Pancreas (tissue), 10 donors: ENCODE data around the gene MREG. TPM values are rescaled to one million over a fixed set of nuclear protein-coding genes. Genes with fewer than 3 reads are reported as not detected.

ENCODE experiments used
- ATAC-seq, 4 donors: fragments of 200-7000 bp; cut with Tn5 transposase; one replicate each; pipeline versions ENCODE4 v1.8.0 to v1.9.1; 2020; ENCODE audit warnings: mild to moderate bottlenecking in 4 of 4, moderate library complexity in 4 of 4
- DNase-seq, 6 donors: peaks; one replicate each; pipeline ENCODE4 v3.0.0-alpha.2; 2020
- FAIRE-seq: peaks from 2 replicates; lab custom pipeline; 2012; peaks lifted over from hg19 to GRCh38; lab: Jason Lieb, UNC
- H3K27ac ChIP-seq, 4 donors: fragments of 200-600 bp; sonication (generic); 1 replicate in 3 of 4; 2 replicates in 1 of 4; pipeline versions ENCODE4 v1.5.0 to v1.8.0; 2020
- H3K27me3 ChIP-seq, 4 donors: fragments of 200-600 bp; one replicate each; pipeline ENCODE4 v1.8.0; 2021
- H3K36me3 ChIP-seq, 3 donors: fragments of 200-600 bp; sonication (generic) in 1 of 3; one replicate each; pipeline versions ENCODE4 v1.5.0 to v1.8.0; 2020 to 2021
- H3K4me1 ChIP-seq, 3 donors: fragments of 200-600 bp; one replicate each; pipeline ENCODE4 v1.8.0; 2021
- H3K4me3 ChIP-seq, 4 donors: fragments of 200-600 bp; sonication (generic) in 2 of 4; one replicate each; pipeline versions ENCODE4 v1.5.0 to v1.8.0; 2020 to 2021
- H3K9me3 ChIP-seq, 4 donors: fragments of 200-600 bp; one replicate each; pipeline ENCODE4 v1.8.0; 2021
- WGBS, 2 donors: extraction: QIAGEN DNeasy Blood & Tissue Kit; methylation state at CpG; one replicate each; pipeline ENCODE4 v1.1.7; 2013; 5-methylcytosine and 5-hydroxymethylcytosine counted together
- intact Hi-C, 3 donors: fragments of 100-400 bp; cut with DNase I; formaldehyde crosslinking; loops; one replicate each; pipeline versions ENCODE4 v1.11.1 to v1.14.2; 2022
- polyA plus RNA-seq, 2 donors: library from polyadenylated mRNA; stranded (reverse); fragments of 200-250 nt; gene quantifications; one replicate each; pipeline ENCODE4 v1.2.3, GENCODE V29; 2013
- total RNA-seq, 6 donors: library from RNA; stranded (reverse); fragmentation: NEBNext Ultra II Directional in 4 of 6; extraction: Animal tissue kit (Norgen Biotek cat#: 25700) in 4 of 6; gene quantifications; one replicate each; pipeline versions ENCODE4 v1.2.1 to v1.2.4, GENCODE V29; 2021 to 2023
- TF ChIP-seq, protein P1 (sequence below), 4 donors: fragments of 200-600 bp; sonication (generic) in 3 of 4; IDR thresholded peaks; one replicate each; pipeline versions ENCODE4 v1.5.0 to v1.8.0; 2021; ENCODE audit warnings: antibody characterized with exemption in 4 of 4
- donor health status: healthy with polysubstance abuse.
- donor health status: DM: no; HTN: no; CAD: no; lungs with moderate emphysema.
- donor health status: DM: no; HTN: no; CAD: no.
- donor health status: control.
- donor health status: control.
- donor health status: Bipolar disorder and iron deficiency.
- donor health status: DM: yes; HTN: yes; CAD: no.
- donor health status: DM: no; HTN: no; CAD: no.
- donor health status: DM: no; HTN: no; CAD: no.
- donor health status: DM: yes; HTN: yes; CAD: no.

Gene MREG
- total and polyA plus RNA-seq, 8 donors = 1.2 to 4.8 (median 2.3) TPM

DNA sequence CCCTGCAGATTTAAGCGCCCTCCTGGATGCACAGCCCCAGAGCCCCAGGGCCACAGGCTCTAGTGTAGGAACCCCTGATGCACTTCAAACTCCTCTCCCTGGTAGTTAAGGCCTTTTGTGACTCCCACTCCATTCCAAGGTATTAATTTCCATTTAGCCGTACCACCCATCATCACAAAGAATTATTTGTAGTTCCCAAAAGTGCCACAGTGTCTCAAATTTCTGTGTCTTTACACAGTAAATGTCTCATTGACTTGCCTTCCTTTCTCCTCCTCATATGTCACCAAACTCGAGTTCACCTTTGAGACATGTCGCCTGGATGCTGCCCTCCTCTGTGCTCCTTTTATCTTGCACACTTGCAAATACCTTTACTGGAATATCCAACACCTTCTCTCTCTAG, 42.3 kb upstream of the MREG start:
- intact Hi-C loops = no loop called here
- WGBS, 2 donors = 88 to 92% methylated on average over 4 of the region's 4 CpGs

DNA sequence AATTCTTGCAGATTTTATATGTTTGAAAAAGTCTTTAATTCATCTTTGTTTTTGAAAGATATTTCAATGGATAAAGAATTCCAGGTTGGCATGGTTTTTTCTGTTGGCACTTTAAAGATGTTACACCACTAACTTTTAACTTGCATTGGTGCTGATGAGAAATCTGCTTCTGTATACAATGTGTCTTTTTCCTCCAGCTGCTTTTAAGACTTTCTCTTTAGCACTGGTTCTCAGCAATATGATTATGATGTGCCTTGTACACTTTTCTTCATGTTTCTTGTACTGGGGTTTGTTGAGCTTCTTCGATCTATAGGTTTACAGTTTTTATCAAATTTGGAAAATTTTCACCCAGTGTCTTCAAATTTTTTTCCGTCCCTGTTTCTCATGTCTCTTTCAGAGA, 39.1 kb upstream of the MREG start:
- DNase-seq = no peak
- no peaks in the 10 kb centered on the region for H3K9me3 ChIP-seq
- peaks cover 0 to 5% (median 0%) of the 10 kb centered on the region in 3 donors for H3K4me1 ChIP-seq
- intact Hi-C loops = no loop called here
- WGBS, 2 donors = 96 to 98% methylated on average over 2 of the region's 2 CpGs
- no peak for ATAC-seq
- no peaks in the 10 kb centered on the region for H3K36me3 ChIP-seq
- no peak overlapping the region for H3K27ac ChIP-seq
- no peaks in the 10 kb centered on the region for H3K27me3 ChIP-seq
- no peak for FAIRE-seq
- H3K4me3 ChIP-seq = no peak overlapping the region
- TF ChIP-seq, protein P1, sequence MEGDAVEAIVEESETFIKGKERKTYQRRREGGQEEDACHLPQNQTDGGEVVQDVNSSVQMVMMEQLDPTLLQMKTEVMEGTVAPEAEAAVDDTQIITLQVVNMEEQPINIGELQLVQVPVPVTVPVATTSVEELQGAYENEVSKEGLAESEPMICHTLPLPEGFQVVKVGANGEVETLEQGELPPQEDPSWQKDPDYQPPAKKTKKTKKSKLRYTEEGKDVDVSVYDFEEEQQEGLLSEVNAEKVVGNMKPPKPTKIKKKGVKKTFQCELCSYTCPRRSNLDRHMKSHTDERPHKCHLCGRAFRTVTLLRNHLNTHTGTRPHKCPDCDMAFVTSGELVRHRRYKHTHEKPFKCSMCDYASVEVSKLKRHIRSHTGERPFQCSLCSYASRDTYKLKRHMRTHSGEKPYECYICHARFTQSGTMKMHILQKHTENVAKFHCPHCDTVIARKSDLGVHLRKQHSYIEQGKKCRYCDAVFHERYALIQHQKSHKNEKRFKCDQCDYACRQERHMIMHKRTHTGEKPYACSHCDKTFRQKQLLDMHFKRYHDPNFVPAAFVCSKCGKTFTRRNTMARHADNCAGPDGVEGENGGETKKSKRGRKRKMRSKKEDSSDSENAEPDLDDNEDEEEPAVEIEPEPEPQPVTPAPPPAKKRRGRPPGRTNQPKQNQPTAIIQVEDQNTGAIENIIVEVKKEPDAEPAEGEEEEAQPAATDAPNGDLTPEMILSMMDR (IDR thresholded peaks at IDR 0.05) = no peak

More for the DNA sequence above, 42.3 kb upstream of the MREG start:
- TF ChIP-seq, protein P1 (IDR thresholded peaks at IDR 0.05) = no peak
- peaks cover 0 to 5% (median 0%) of the 10 kb centered on the region in 3 donors for H3K4me1 ChIP-seq
- no peaks in the 10 kb centered on the region for H3K36me3 ChIP-seq
- ATAC-seq = no peak
- no peak for FAIRE-seq
- H3K27me3 ChIP-seq = no peaks in the 10 kb centered on the region
- H3K27ac ChIP-seq = peak overlapping the region in 2 of 4 donors; percentile 9 to 70
- DNase-seq = no peak
- no peak overlapping the region for H3K4me3 ChIP-seq
- no peaks in the 10 kb centered on the region for H3K9me3 ChIP-seq

DNA sequence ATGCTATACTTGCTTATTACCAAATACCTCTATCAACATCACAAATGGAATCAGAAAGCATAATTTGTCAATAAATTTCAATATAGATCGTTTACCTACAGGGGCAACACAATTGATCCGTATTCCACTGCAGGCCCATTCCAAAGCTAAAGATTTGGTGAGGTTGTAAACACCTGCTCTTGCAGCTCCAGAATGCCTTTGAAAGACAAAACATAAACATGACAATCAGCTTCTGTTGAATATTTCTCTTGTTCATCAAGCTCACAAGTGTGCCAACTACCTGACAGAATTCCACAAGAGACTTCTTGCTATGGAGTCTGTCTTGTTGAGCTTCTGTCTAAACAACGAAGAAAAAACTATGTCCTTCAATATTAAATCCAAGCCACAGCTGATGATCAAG, 38.0 kb upstream of the MREG start:
- H3K27ac ChIP-seq = no peak overlapping the region
- TF ChIP-seq, protein P1 (IDR thresholded peaks at IDR 0.05) = no peak
- FAIRE-seq = no peak
- H3K36me3 ChIP-seq = peaks cover 0 to 6% (median 0%) of the 10 kb centered on the region in 3 donors
- WGBS, 2 donors = 83 to 88% methylated on average over 3 of the region's 3 CpGs
- intact Hi-C loops = no loop called here
- no peak for ATAC-seq
- H3K9me3 ChIP-seq = no peaks in the 10 kb centered on the region
- H3K4me3 ChIP-seq = no peak overlapping the region
- no peak for DNase-seq
- H3K27me3 ChIP-seq = no peaks in the 10 kb centered on the region
- H3K4me1 ChIP-seq = no peaks in the 10 kb centered on the region

DNA sequence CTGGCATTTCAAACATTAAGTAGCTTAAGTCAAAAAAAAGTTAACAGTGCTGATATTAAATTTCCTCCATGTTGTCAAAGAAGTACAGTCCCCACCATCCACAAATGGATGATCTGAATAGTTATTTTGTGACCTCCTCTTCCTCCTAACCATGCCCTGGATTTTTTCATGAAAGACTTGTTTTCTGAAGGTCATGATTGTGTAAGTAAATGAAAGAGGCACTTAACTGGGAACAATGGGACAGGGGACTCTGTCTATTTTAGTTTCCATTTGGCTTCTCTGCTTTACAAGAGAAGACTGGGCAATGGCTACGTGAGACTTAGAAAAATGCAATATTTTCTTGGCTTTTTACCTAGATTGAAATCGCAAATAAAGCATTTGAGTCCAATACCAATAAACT, 36.1 kb upstream of the MREG start:
- 93% methylated on average over 2 of the region's 2 CpGs for WGBS, 2 donors
- FAIRE-seq = no peak
- TF ChIP-seq, protein P1 (IDR thresholded peaks at IDR 0.05) = no peak

DNA sequence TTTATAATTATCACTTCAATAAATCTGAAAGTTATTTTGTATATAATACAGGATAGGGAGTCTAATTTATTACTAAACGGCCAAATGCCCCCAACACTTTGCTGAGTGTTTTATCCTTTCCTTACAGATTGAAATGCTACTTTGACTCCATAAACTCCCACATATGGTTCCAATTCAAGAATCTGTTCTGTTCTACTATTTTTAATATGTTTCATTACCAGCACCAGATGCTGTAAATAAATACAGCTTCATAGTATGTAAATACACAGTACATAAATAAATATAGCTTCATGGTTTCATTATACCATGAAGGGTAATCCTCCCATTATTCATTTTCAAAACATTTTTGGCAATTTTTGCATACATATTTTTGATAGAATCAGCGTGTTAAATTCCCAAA, 34.0 kb upstream of the MREG start:
- Histone ChIP-seq H3K4me3 (no peak overlapping the region), H3K27me3 (no peaks in the 10 kb centered on the region), H3K4me1 (no peaks in the 10 kb centered on the region), H3K9me3 (no peaks in the 10 kb centered on the region), H3K36me3 (peaks cover 0 to 6% (median 0%) of the 10 kb centered on the region in 3 donors), H3K27ac (no peak overlapping the region)
- TF ChIP-seq, protein P1 (IDR thresholded peaks at IDR 0.05) = no peak
- ATAC-seq (no peak), DNase-seq (no peak), FAIRE-seq (no peak)
- 89 to 94% methylated on average over 2 of the region's 2 CpGs for WGBS, 2 donors
- intact Hi-C loops = no loop called here

More for the DNA sequence above, 36.1 kb upstream of the MREG start:
- Histone ChIP-seq H3K4me1 (no peaks in the 10 kb centered on the region), H3K27me3 (no peaks in the 10 kb centered on the region), H3K36me3 (peaks cover 0 to 6% (median 0%) of the 10 kb centered on the region in 3 donors), H3K4me3 (no peak overlapping the region), H3K9me3 (no peaks in the 10 kb centered on the region), H3K27ac (no peak overlapping the region)
- intact Hi-C loops = no loop called here
- ATAC-seq (no peak), DNase-seq (no peak)
